Panc1 (cell line): ENCODE results near the gene ANKRD13D. TPM values are rescaled to one million over a fixed set of nuclear protein-coding genes. Genes with fewer than 3 reads are reported as not detected.

Source experiments
- ATAC-seq: fragments of 200-7000 bp; cut with Tn5 transposase; 2 replicates; pipeline ENCODE4 v1.9.1; 2020; ENCODE audit warnings: mild to moderate bottlenecking, moderate library complexity
- BruUV-seq: library from RNA; stranded (reverse); fragments of 400-500 nt; replicated peaks from 2 replicates; lab custom pipeline; 2021; lab: Mats Ljungman, UMichigan
- CTCF ChIA-PET: fragments of 300-600 bp; sonication (Branson Sonifier 250); formaldehyde crosslinking; loops from one replicate; lab custom pipeline; 2022; ENCODE audit warnings: antibody characterized with exemption; lab: Charles Lee
- POLR2A ChIA-PET: fragments of 300-600 bp; sonication (Branson Sonifier 250); formaldehyde crosslinking; loops from one replicate; lab custom pipeline; 2022; ENCODE audit warnings: antibody characterized with exemption; lab: Charles Lee
- DNase-seq: peaks from one replicate; pipeline ENCODE4 v3.0.0-alpha.2; 2010; ENCODE audit warnings: low read depth, low spot score
- H3K27ac ChIP-seq: 2 replicates; pipeline ENCODE4 v1.5.1; 2011; ENCODE audit warnings: mild to moderate bottlenecking, low read length, inconsistent platforms
- H3K27me3 ChIP-seq: fragments of 200-500 bp; sonication (Bioruptor generic); 2 replicates; pipeline ENCODE4 v1.6.0; 2014; ENCODE audit warnings: low read length, inconsistent platforms; ENCODE audit not compliant: control insufficient read depth, insufficient read depth
- H3K36me3 ChIP-seq: fragments of 200-500 bp; sonication (Bioruptor generic); 2 replicates; pipeline ENCODE4 v1.5.1; 2014; ENCODE audit warnings: inconsistent platforms, mild to moderate bottlenecking, low read length, moderate library complexity; ENCODE audit not compliant: control insufficient read depth, insufficient read depth
- H3K4me1 ChIP-seq: 2 replicates; pipeline ENCODE4 v1.5.1; 2011; ENCODE audit warnings: inconsistent platforms, mild to moderate bottlenecking, low read length, moderate library complexity; ENCODE audit not compliant: control insufficient read depth, insufficient read depth
- H3K4me3 ChIP-seq, 2 experiments: 2 replicates each; pipeline ENCODE4 v1.5.1; 2011 to 2012; ENCODE audit warnings: low read depth in 2 of 2, low read length in 2 of 2, mild to moderate bottlenecking in 2 of 2, inconsistent platforms in 1 of 2, moderate library complexity in 1 of 2
- H3K9me3 ChIP-seq: fragments of 200-500 bp; sonication (Bioruptor generic); 2 replicates; pipeline ENCODE4 v1.5.1; 2014; ENCODE audit warnings: low read depth, mild to moderate bottlenecking, inconsistent platforms, low read length, moderate library complexity; ENCODE audit not compliant: control insufficient read depth, insufficient read depth
- POLR2AphosphoS5 ChIP-seq: IDR thresholded peaks from 2 replicates; pipeline ENCODE4 v1.6.1; 2012; ENCODE audit warnings: mild to moderate bottlenecking, low read depth, low read length, moderate library complexity
- SIN3A ChIP-seq: IDR thresholded peaks from 2 replicates; pipeline ENCODE4 v1.6.1; 2012; ENCODE audit warnings: low read depth, mild to moderate bottlenecking, low read length, moderate library complexity, borderline replicate concordance; ENCODE audit not compliant: insufficient read depth
- TCF7L2 ChIP-seq: IDR thresholded peaks from 2 replicates; pipeline ENCODE4 v1.6.1; 2011; ENCODE audit warnings: mild to moderate bottlenecking, low read depth, low read length, inconsistent platforms
- in situ Hi-C: cut with HindIII; loops from 2 replicates; pipeline ENCODE4 v1.10.0; 2016; ENCODE audit warnings: low sequenced_read_pairs, low pct_unique_long_range_greater_than_20kb
- intact Hi-C: fragments of 100-400 bp; cut with micrococcal nuclease; formaldehyde crosslinking; loops from one replicate; pipeline ENCODE4 v1.10.0; 2022; ENCODE audit not compliant: unreplicated experiment
- total RNA-seq: library from RNA; stranded (reverse); gene quantifications from one replicate; pipeline ENCODE4 v1.2.1, GENCODE V29; 2021; ENCODE audit not compliant: unreplicated experiment
- TF ChIP-seq, protein P1 (sequence below), 2 experiments: IDR thresholded peaks; 2 replicates each; pipeline ENCODE4 v1.6.1; 2011 to 2012; ENCODE audit warnings: low read depth in 2 of 2, control low read depth in 1 of 2, low read length in 1 of 2, mild to moderate bottlenecking in 1 of 2, moderate library complexity in 1 of 2; ENCODE audit not compliant: insufficient read depth in 1 of 2
- TF ChIP-seq, protein P2 (sequence below): fragments of 450-650 bp; IDR thresholded peaks from 2 replicates; pipeline ENCODE4 v1.5.1; 2017; ENCODE audit warnings: mild to moderate bottlenecking

ANKRD13D gene
- total RNA-seq, 1 experiment from 2014 or later = 76.5 TPM

DNA sequence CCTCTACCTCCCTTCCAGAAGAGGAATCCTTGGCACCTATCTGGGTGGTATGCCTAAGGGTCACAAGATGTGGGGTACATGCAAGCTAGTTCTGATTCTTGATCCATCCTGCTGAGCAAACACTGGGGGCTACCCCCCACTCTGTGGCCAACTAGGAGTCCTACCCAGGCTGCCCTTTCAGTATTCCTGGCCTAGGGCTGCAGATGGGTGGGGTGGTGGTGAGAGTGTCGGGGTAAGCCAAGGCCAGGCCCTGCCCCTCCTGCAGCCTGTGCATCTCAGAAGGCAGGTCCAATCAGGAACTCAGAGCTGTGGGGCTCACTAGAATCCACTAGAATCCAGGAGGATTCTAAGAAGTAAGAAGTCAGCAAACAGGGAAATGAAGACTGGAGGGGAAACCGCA, 25.1 kb downstream of the ANKRD13D start:
- BruUV-seq = no TSS peak
- DNase-seq (no peak), ATAC-seq (no peak)
- intact Hi-C loops = loop anchor here (10.0 kb wide), 1 partner anchor 219 kb away; no protein-coding TSS in a partner anchor
- H3K27ac ChIP-seq = no peak overlapping the region
- H3K4me1 ChIP-seq = peaks cover 6% of the 10 kb centered on the region; the same call in 1 of the 2 replicates
- TF ChIP-seq POLR2AphosphoS5 (no peak), SIN3A (no peak), TCF7L2 (no peak)
- TF ChIP-seq, protein P1, sequence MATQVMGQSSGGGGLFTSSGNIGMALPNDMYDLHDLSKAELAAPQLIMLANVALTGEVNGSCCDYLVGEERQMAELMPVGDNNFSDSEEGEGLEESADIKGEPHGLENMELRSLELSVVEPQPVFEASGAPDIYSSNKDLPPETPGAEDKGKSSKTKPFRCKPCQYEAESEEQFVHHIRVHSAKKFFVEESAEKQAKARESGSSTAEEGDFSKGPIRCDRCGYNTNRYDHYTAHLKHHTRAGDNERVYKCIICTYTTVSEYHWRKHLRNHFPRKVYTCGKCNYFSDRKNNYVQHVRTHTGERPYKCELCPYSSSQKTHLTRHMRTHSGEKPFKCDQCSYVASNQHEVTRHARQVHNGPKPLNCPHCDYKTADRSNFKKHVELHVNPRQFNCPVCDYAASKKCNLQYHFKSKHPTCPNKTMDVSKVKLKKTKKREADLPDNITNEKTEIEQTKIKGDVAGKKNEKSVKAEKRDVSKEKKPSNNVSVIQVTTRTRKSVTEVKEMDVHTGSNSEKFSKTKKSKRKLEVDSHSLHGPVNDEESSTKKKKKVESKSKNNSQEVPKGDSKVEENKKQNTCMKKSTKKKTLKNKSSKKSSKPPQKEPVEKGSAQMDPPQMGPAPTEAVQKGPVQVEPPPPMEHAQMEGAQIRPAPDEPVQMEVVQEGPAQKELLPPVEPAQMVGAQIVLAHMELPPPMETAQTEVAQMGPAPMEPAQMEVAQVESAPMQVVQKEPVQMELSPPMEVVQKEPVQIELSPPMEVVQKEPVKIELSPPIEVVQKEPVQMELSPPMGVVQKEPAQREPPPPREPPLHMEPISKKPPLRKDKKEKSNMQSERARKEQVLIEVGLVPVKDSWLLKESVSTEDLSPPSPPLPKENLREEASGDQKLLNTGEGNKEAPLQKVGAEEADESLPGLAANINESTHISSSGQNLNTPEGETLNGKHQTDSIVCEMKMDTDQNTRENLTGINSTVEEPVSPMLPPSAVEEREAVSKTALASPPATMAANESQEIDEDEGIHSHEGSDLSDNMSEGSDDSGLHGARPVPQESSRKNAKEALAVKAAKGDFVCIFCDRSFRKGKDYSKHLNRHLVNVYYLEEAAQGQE (IDR thresholded peaks at IDR 0.05; ENCODE audit: insufficient read depth in 1 of 2, low read depth in 2 of 2, low read length in 1 of 2) = no peak
- TF ChIP-seq, protein P2, sequence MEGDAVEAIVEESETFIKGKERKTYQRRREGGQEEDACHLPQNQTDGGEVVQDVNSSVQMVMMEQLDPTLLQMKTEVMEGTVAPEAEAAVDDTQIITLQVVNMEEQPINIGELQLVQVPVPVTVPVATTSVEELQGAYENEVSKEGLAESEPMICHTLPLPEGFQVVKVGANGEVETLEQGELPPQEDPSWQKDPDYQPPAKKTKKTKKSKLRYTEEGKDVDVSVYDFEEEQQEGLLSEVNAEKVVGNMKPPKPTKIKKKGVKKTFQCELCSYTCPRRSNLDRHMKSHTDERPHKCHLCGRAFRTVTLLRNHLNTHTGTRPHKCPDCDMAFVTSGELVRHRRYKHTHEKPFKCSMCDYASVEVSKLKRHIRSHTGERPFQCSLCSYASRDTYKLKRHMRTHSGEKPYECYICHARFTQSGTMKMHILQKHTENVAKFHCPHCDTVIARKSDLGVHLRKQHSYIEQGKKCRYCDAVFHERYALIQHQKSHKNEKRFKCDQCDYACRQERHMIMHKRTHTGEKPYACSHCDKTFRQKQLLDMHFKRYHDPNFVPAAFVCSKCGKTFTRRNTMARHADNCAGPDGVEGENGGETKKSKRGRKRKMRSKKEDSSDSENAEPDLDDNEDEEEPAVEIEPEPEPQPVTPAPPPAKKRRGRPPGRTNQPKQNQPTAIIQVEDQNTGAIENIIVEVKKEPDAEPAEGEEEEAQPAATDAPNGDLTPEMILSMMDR = no peak
- H3K36me3 ChIP-seq = no peaks in the 10 kb centered on the region
- ChIA-PET POLR2A (interaction anchor here (0.6 kb wide), 2 partner anchors 30 to 52 kb away, joined by 4 to 7 read pairs; no protein-coding TSS in a partner anchor), CTCF (interaction anchor here (0.5 kb wide), 1 partner anchor 68 kb away, joined by 4 read pairs; no protein-coding TSS in a partner anchor)
- no peak overlapping the region for H3K4me3 ChIP-seq
- no peaks in the 10 kb centered on the region for H3K9me3 ChIP-seq
- no peaks in the 10 kb centered on the region for H3K27me3 ChIP-seq
- in situ Hi-C loops = no loop called here

DNA sequence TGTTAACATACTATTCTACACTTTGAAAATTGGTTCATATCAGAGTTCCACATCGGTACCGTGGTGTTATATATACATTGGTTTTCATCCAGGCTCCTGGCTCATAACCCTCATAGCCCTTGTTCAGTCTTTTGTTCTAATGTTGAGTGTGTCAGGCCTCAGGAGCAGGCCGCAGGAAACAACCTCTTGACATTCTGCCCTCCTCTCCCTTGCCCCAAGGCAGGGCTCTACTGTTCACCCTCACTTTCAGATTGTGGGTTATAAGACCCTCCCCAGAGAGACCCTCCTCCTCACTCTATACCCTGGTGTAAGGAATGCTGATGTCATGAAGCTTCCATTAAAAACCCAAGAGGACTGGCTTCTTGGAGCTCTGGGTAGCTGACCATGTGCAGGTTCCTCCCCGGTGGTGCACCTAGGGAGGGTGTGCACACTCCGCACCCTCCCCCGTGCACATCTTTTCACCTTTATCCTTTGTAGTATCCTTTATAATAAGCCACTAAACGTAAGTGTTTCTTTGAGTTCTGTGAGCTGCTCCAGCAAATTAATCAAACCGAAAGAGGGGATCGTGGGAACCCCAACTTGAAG, 26.3 kb downstream of the ANKRD13D start:
- H3K27me3 ChIP-seq = no peaks in the 10 kb centered on the region
- H3K9me3 ChIP-seq = no peaks in the 10 kb centered on the region
- intact Hi-C loops (loop anchor here (10.0 kb wide), 1 partner anchor 221 kb away; no protein-coding TSS in a partner anchor), in situ Hi-C loops (no loop called here)
- CTCF ChIA-PET = interaction anchor here (0.6 to 0.7 kb wide), 3 partner anchors 54 to 418 kb away, joined by 3 to 7 read pairs (median 3); no protein-coding TSS in a partner anchor
- H3K36me3 ChIP-seq = no peaks in the 10 kb centered on the region
- POLR2A ChIA-PET = no interaction called here
- peaks cover 6% of the 10 kb centered on the region; the same call in 1 of the 2 replicates for H3K4me1 ChIP-seq
- BruUV-seq = no TSS peak
- DNase-seq (no peak), ATAC-seq (no peak)
- H3K27ac ChIP-seq = no peak overlapping the region
- H3K4me3 ChIP-seq = no peak overlapping the region
- TF ChIP-seq POLR2AphosphoS5 = no peak
- no peak for TF ChIP-seq TCF7L2
- TF ChIP-seq SIN3A = no peak
- TF ChIP-seq, protein P1 (IDR thresholded peaks at IDR 0.05; ENCODE audit: insufficient read depth in 1 of 2, low read depth in 2 of 2, low read length in 1 of 2) = no peak
- TF ChIP-seq, protein P2 = no peak
